ENCODE data around the gene MAGEB1. TPM values are rescaled to one million over a fixed set of nuclear protein-coding genes. Genes with fewer than 3 reads are reported as not detected.

MAGEB1 gene
- total and polyA plus RNA-seq, 4 donors = not detected

DNA sequence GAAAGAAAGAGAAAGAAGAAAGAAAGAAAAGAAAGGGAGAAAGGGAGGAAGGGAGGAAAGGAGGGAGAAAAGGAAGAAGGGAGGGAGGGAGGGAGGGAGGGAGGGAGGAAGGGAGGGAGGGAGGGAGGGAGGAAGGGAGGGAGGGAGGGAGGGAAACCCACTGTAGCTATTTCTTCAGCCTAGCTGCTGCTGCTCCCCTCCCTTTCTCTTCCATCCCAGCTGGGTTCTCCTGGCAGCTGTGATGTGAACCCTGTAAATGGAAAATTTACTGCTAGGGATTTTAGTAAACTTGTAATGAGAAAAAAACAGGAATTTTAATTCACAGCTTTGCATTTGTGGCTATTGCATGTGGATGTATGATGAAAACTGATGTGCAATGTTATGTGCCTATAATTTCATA is 54.3 kb downstream of the MAGEB1 start:
- TF ChIP-seq RXRA (IDR thresholded peaks at IDR 0.05) = no peak
- TF ChIP-seq GABPA (IDR thresholded peaks at IDR 0.05 in 1 of 2, conservative IDR thresholded peaks at IDR 0.05 in 1 of 2) = no peak
- TF ChIP-seq TAF1 (conservative IDR thresholded peaks at IDR 0.05) = no peak
- TF ChIP-seq, protein P1, sequence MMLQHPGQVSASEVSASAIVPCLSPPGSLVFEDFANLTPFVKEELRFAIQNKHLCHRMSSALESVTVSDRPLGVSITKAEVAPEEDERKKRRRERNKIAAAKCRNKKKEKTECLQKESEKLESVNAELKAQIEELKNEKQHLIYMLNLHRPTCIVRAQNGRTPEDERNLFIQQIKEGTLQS (IDR thresholded peaks at IDR 0.05) = no peak
- TF ChIP-seq SP1 (IDR thresholded peaks at IDR 0.05) = no peak
- TF ChIP-seq EGR1 (IDR thresholded peaks at IDR 0.05; ENCODE audit: low read depth in 2 of 2) = no peak
- TF ChIP-seq HNF4G (IDR thresholded peaks at IDR 0.05) = no peak
- TF ChIP-seq NR2F2 (IDR thresholded peaks at IDR 0.05) = no peak
- TF ChIP-seq MAX (IDR thresholded peaks at IDR 0.05) = no peak
- no peak for TF ChIP-seq FOXA1 (IDR thresholded peaks at IDR 0.05)
- no peak for TF ChIP-seq YY1 (IDR thresholded peaks at IDR 0.05)
- TF ChIP-seq CTCF (IDR thresholded peaks at IDR 0.05; ENCODE audit: low read depth, low read length, missing input control) = no peak
- TF ChIP-seq HNF4A (conservative IDR thresholded peaks at IDR 0.05) = no peak
- no peak for TF ChIP-seq ZBTB33 (IDR thresholded peaks at IDR 0.05)
- no peak for TF ChIP-seq REST (IDR thresholded peaks at IDR 0.05)
- no peak for TF ChIP-seq FOXA2 (IDR thresholded peaks at IDR 0.05)
- TF ChIP-seq JUND (IDR thresholded peaks at IDR 0.05) = no peak
- no peak for TF ChIP-seq RAD21 (IDR thresholded peaks at IDR 0.05)
- Histone ChIP-seq H3K27me3 (ENCODE audit: control insufficient read depth in 4 of 4, insufficient read depth in 4 of 4, low read length in 3 of 4) (peaks cover 0 to 4% (median under 1%) of the 10 kb centered on the region in 4 donors), H3K4me3 (ENCODE audit: low read depth in 1 of 3, low read length in 3 of 3) (no peak overlapping the region), H3K27ac (ENCODE audit: low read depth in 1 of 2, low read length in 2 of 2) (no peak overlapping the region), H3K9ac (ENCODE audit: low read depth in 1 of 2, low read length in 2 of 2) (no peak overlapping the region), H3K4me1 (ENCODE audit: control insufficient read depth in 4 of 4, insufficient read depth in 4 of 4, low read length in 3 of 4) (no peaks in the 10 kb centered on the region), H3K9me3 (ENCODE audit: control insufficient read depth in 4 of 4, low read length in 3 of 4) (no peaks in the 10 kb centered on the region), H3K36me3 (ENCODE audit: control insufficient read depth in 4 of 4, insufficient read depth in 3 of 4, low read depth in 1 of 4, low read length in 3 of 4) (no peaks in the 10 kb centered on the region)
- no peak for DNase-seq (ENCODE audit: low spot score)

Other genes with a start within 250 kb of the MAGEB1 start
- not detected for gene MAGEB2, start 31.6 kb upstream of the MAGEB1 start, total RNA-seq
- gene MAGEB2, start 31.6 kb upstream of the MAGEB1 start, polyA plus RNA-seq = not detected
- not detected for gene MAGEB3, start 16.5 kb upstream of the MAGEB1 start, total RNA-seq
- not detected for gene MAGEB3, start 16.5 kb upstream of the MAGEB1 start, polyA plus RNA-seq
- gene MAGEB4, start 5.1 kb upstream of the MAGEB1 start, total RNA-seq = not detected
- not detected for gene MAGEB4, start 5.1 kb upstream of the MAGEB1 start, polyA plus RNA-seq
- gene NR0B1, start 62.2 kb downstream of the MAGEB1 start, total RNA-seq = not detected
- gene NR0B1, start 62.2 kb downstream of the MAGEB1 start, polyA plus RNA-seq = not detected

All from liver (tissue), 9 donors.